Skin epidermis (tissue), 12 donors: ENCODE results near the gene HSP90AB1.
A peak's percentile ranks its signal among the peaks of the same experiment; 100 is the strongest.

Source experiments
- H3K27ac ChIP-seq, 21 experiments: fragments of 200-600 bp; sonication (generic) in 11 of 21; one replicate each; pipeline ENCODE4 v1.5.0; 2020; ENCODE audit warnings: mild to moderate bottlenecking in 3 of 21, inconsistent platforms in 2 of 21, moderate library complexity in 2 of 21
- H3K4me3 ChIP-seq, 7 experiments: fragments of 200-600 bp; sonication (generic) in 2 of 7; one replicate each; pipeline ENCODE4 v1.5.0; 2020; ENCODE audit warnings: inconsistent platforms in 2 of 7, mild to moderate bottlenecking in 2 of 7, moderate library complexity in 1 of 7

HSP90AB1 gene

DNA sequence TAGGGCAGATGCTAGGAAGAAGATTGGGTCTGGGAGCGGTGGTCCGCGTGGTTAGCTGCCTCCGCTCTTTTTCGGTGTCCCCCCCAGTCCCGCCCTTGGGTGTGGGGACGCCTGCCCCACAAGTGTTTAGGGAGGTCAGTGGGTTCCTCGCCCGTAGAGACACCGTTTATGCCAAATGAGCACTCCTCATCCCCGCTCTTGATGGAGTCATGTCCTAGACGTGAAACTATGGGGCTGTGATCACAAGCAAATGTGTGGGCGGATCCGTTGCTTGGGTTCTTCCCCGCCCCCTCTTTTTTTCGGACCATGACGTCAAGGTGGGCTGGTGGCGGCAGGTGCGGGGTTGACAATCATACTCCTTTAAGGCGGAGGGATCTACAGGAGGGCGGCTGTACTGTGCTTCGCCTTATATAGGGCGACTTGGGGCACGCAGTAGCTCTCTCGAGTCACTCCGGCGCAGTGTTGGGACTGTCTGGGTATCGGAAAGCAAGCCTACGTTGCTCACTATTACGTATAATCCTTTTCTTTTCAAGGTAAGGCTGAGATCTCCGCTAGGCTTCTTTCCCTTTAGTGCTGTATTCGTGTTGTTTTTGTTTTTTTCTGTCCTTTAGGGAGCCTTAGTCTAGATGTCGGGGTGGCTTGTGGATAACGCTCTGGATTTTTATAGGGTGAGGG is at the start of gene HSP90AB1:
HSP90AB1 (plus strand) TSS at position 439 of the 675 bp plus-strand sequence. CDS start 1,529 bp downstream, outside the sequence.
- H3K27ac ChIP-seq = peak within 1 kb of the TSS; percentile 31 to 98 (median 92)

GRCh38 chr6:44198684-44199083 is 48.2 kb upstream of the HSP90AB1 start:
- H3K27ac ChIP-seq = no peak overlapping the region

More for the DNA sequence above, at the start of gene HSP90AB1:
- H3K4me3 ChIP-seq = peak within 1 kb of the TSS; percentile 69 to 99 (median 89)

DNA sequence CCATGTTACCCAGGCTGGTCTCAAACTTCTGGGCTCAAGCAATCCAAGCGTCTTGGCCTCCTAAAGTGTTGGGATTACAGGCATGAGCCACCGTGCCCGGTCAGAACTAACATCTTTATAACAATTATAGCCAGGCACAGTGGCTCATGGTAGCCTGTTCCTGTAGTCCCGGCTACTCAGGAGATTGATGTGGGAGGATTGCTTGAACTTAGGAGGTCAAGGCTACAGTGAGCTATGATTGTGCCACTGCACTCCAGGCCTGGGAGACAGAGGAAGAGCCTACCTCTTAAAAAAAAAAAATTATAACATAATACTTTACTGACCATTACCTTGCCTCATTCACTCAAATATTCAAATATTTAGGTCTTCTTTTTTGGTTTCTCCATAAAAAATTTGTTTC is 47.0 kb upstream of the HSP90AB1 start:
- H3K27ac ChIP-seq = peak overlapping the region in 6 of 21 experiments; percentile 70 to 90 (median 82)
- no peak overlapping the region for H3K4me3 ChIP-seq

More at GRCh38 chr6:44198684-44199083, 48.2 kb upstream of the HSP90AB1 start:
- H3K4me3 ChIP-seq = no peak overlapping the region

DNA sequence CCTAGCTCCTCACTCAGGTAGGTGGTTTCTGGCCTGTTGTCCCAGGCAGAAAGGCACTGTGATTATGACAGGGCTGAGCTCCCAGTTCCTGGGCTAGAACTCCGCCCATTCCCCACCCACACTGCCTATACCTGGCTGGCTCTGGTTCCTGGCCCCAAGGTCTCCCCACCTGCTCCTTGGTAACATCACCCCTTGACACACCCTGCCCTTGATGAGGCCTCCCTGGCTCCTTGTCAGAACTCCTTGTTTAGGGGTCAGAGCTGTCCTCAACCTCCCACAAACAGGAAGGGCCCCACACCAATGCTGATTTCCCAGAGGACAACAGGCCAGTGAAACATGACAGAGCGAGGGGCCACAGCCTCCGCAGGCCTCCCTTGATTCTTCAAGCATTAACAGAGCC is 45.7 kb upstream of the HSP90AB1 start:
- H3K4me3 ChIP-seq = peak overlapping the region in 1 of 7 experiments; percentile 19
- peak overlapping the region in 20 of 21 experiments; percentile 52 to 90 (median 81) for H3K27ac ChIP-seq

- Histone ChIP-seq H3K27ac (peak overlapping the region in 20 of 21 experiments; percentile 52 to 90 (median 81)), H3K4me3 (peak overlapping the region in 1 of 7 experiments; percentile 19)
These were observed 45.1 kb upstream of the HSP90AB1 start for GRCh38 chr6:44201638-44202303.

DNA sequence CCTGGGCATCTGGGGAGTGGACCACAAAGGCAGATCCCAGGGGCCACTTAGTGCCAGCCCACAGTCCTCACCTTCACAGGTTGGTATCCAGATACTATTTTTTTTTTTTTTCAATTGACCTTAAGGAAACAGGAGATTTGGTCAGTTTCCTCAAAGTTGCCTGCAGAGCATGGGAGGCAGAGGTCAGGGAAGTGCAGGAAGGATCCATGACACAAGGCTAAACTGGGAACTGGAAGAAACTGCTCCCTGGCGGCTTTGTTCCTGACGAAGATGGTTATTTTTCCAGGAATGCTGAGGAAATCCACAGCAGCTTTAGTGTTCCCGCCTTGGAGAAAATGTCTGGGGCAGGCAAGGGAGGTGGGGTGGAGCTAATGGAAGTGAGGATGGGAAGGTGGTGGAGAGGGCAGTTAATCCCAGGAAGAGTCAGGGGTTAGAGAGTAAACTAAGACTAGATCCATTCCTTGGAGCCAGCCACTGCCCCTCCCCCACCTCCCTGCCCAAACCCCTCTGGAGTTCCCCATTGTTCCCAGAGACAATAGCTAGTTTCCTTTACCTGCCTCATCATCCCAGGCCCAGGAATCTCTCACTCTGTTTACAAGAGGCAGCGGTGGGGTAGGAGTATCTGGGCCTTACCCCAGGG is 44.4 kb upstream of the HSP90AB1 start:
- Histone ChIP-seq H3K4me3 (no peak overlapping the region), H3K27ac (peak overlapping the region in 19 of 21 experiments; percentile 0 to 90 (median 70))

- Histone ChIP-seq H3K27ac (peak overlapping the region in 16 of 21 experiments; percentile 0 to 90 (median 58)), H3K4me3 (no peak overlapping the region)
These were observed 43.7 kb upstream of the HSP90AB1 start for GRCh38 chr6:44202972-44203750.

DNA sequence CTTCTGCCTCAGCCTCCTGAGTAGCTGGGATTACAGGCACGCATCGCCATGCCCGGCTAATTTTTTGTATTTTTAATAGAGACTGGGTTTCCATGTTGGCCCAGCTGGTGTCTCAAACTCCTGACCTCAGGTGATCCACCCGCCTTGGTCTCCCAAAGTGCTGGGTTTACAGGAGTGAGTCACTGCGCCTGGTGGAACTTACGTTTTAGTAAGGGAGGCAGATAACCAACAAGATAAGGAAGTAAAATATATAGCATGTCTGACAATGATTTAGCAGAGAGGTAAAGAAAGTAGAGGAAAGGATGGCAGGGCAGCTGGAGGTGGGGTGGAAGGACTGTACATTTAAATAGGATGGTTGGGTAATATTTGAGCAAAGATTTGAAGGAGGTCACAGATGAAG is 42.9 kb upstream of the HSP90AB1 start:
- Histone ChIP-seq H3K27ac (peak overlapping the region in 6 of 21 experiments; percentile 0 to 87 (median 42)), H3K4me3 (no peak overlapping the region)

- Histone ChIP-seq H3K4me3 (no peak overlapping the region), H3K27ac (no peak overlapping the region)
These were observed 38.9 kb upstream of the HSP90AB1 start for GRCh38 chr6:44207966-44208365.

DNA sequence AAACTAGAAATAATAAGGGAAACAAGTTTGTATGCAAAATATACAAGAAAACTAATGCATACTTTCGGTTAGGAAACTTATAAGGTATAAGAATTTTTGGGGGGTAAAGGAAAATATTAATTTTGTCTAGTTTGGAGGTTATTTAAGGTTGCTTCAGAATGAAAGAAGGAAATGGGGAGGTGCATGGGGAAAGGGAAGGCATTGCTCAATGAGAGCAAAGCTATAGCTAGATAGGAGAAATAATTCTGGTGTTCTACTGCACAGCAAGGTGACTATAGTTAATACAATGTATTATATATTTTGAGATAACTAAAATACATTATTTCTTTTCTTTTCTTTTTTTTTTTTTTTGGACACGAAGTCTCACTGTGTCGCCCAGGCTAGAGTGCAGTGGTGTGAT is 35.6 kb upstream of the HSP90AB1 start:
- Histone ChIP-seq H3K4me3 (no peak overlapping the region), H3K27ac (no peak overlapping the region)

DNA sequence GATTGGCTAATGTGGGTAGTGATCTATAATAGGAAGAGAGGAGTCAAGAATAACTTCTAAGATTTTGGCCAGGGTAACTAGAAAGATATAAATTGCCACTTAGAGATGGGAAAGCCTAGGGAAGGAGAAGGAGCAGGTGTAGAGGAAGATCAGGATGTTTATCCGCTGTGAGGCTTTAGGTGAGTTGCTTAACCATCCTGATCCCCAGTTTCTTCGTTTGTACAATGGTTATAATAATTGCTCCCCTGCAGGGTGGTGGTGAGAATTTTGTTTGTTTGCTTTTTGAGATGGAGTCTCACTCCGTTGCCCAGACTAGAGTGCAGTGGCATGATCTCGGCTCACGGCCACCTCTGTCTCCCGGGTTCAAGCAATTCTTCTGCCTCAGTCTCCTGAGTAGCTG is 32.6 kb upstream of the HSP90AB1 start:
- H3K4me3 ChIP-seq = no peak overlapping the region

GRCh38 chr6:44216677-44217331 is 30.1 kb upstream of the HSP90AB1 start, which contains the start of gene MYMX:
MYMX (plus strand) TSS chr6:44216926; CDS start chr6:44217472, 546 bp downstream.
- Histone ChIP-seq H3K27ac (peak within 1 kb of the TSS in 14 of 21 experiments; percentile 2 to 91 (median 63)), H3K4me3 (no peak within 1 kb of the TSS)

More for the DNA sequence above, 32.6 kb upstream of the HSP90AB1 start:
- no peak overlapping the region for H3K27ac ChIP-seq

DNA sequence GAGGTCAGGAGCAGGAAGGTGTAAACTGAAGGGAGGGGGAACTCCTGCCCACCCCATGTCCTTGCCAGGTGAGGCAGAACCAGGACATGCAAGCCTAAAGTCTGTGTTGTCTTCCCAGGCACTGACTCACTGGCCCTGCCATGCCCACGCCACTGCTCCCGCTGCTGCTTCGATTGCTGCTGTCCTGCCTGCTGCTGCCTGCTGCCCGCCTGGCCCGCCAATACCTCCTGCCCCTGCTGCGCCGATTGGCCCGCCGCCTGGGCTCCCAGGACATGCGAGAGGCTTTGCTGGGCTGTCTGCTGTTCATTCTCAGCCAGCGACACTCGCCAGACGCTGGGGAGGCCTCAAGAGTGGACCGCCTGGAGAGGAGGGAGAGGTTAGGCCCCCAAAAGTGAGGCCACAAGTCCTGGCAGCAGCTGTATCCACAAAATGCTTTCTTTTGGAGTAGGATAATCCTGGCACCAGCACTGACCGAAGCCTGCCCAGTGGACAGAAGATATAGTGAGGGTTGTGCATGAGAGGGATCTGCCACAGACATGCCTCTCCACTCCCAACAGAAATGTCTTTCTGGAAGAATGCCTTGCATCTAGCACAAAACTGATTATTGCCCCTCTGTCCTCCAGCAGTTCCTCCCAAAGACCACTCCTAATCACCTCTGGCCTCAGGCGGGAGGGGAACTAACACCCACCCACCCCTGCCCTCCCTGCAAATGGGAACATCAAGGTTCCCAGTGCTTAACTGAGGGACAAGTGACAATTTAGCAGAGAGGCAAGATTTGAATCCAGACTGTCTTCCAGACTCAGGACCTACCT is 29.4 kb upstream of the HSP90AB1 start:
- Histone ChIP-seq H3K4me3 (no peak overlapping the region), H3K27ac (peak overlapping the region in 15 of 21 experiments; percentile 2 to 91 (median 60))

DNA sequence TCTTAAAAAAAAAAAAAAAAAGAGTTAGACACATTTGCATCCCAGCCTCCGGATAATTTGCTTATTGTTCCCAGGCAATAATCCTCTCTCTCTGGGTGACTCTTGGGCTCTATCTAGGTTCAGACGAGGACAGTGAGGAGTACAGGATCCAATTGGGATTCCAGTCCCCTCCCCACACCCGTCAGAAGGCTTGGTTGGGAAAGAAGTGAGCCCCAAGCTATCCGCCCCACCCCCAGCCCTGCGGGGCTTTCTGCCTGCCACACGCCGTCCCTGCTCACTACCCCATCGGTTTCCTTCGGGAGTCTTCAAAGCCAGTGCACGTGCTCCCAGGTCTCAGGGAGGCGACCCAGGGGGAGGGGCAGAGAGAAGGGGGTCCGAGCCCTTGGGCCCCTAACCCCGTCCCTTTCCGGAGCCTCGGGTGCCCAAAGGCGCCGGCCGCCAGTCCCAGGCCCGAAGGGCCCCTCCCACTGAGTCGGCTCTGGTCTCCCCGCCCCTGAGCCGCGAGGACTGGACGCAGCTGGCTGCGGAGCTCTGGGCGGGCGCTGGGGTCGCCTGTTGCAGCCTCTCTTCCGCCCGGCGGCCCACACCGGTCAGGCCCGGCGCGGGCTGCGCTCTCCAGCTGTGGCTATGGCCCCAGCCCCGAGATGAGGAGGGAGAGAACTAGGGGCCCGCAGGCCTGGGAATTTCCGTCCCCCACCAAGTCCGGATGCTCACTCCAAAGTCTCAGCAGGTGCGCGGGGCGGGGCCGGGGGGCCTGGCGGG is 27.7 kb upstream of the HSP90AB1 start:
- peak overlapping the region; percentile 25 to 44 (median 36) for H3K4me3 ChIP-seq
- peak overlapping the region in 20 of 21 experiments; percentile 6 to 91 (median 68) for H3K27ac ChIP-seq

GRCh38 chr6:44219815-44220784 is 26.8 kb upstream of the HSP90AB1 start:
- H3K27ac ChIP-seq = peak overlapping the region in 20 of 21 experiments; percentile 6 to 91 (median 72)
- H3K4me3 ChIP-seq = peak overlapping the region; percentile 25 to 44 (median 36)

- peak overlapping the region in 18 of 21 experiments; percentile 47 to 91 (median 80) for H3K27ac ChIP-seq
- H3K4me3 ChIP-seq = no peak overlapping the region
These were observed 26.0 kb upstream of the HSP90AB1 start for GRCh38 chr6:44220913-44221290.
